Measurements from ENCODE around the gene LRRC2.

The LRRC2 gene

DNA sequence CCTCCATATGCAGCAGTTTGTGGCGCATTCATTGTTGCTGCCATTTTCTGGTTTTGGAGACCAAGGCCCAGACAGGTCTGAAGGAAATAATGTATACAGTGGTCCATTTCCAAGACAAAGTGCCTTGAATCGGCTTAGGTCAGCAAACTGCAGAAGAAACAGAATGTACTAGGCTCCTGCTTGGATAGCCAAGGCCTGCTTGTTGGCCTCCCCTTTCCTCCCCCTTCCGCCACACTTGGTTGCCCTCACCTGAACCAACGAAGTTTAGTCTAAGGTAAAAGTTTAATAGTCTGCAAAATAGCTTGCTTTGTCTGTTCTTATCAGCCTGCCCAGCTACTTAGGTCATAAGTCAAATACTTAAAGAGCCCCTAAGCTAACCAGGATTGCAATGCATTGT is 80.3 kb downstream of the LRRC2 start:
- Histone ChIP-seq H3K9me3 (ENCODE audit: control insufficient read depth, insufficient read depth, low read depth, low read length) (no peaks in the 10 kb centered on the region), H3K4me1 (ENCODE audit: control insufficient read depth, insufficient read depth, low read length) (peaks cover 9% of the 10 kb centered on the region), H3K4me3 (ENCODE audit: low read depth, low read length) (no peak overlapping the region), H3K27me3 (ENCODE audit: control insufficient read depth, insufficient read depth, low read length) (0 out of 2 replicates have a peak, but pooled peaks cover 4% of the 10 kb centered on the region), H3K36me3 (ENCODE audit: control insufficient read depth, insufficient read depth, low read length) (no peaks in the 10 kb centered on the region), H3K27ac (ENCODE audit: low read depth, low read length) (no peak overlapping the region), H3K9ac (ENCODE audit: low read length) (no peak overlapping the region)

DNA sequence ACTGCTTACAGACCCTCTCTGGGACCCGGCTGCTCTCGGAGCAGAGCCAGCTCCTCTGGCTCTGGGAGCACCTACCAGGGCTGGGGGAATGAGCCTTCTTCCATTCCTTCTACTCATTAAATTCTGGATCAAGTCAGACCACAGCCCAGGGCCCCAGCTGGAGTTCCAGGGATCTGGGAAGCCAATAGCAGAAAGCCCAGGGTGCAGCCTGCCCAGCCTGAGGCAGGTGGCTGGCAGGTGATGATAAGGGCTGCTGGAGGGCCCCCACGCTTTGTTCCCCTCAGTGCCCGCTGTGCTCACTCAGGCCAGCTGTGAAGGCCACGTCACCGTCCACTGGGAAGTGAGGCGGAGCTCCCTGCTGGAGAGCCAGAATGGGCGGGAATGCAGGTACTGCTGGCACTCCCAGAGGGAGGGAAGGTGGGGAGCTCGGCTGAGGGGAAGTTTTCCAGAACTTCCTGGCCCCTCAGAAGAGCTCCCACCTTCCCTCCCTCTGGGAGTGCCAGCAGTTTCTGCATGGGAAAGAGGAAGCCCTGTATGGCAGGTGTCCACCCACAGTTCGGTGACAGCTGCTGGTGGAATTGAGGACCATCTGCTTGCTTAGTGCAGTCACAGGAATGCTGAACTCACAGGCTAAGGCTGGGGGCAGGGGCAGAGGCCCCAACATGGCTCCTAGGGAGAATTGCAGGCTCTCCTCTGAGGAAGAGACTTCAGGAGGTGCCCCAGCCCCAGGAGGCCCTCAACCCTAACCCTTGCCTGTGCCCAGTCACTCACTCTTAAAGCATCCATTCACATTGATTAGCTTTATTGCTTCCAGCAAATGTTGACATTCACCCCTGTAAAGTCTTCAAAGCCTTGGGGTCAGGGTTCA is 81.0 kb downstream of the LRRC2 start:
- Histone ChIP-seq H3K27me3 (ENCODE audit: control insufficient read depth, insufficient read depth, low read length) (0 out of 2 replicates have a peak, but pooled peaks cover 4% of the 10 kb centered on the region), H3K9me3 (ENCODE audit: control insufficient read depth, insufficient read depth, low read depth, low read length) (no peaks in the 10 kb centered on the region), H3K27ac (ENCODE audit: low read depth, low read length) (no peak overlapping the region), H3K4me3 (ENCODE audit: low read depth, low read length) (no peak overlapping the region), H3K36me3 (ENCODE audit: control insufficient read depth, insufficient read depth, low read length) (no peaks in the 10 kb centered on the region), H3K9ac (ENCODE audit: low read length) (no peak overlapping the region), H3K4me1 (ENCODE audit: control insufficient read depth, insufficient read depth, low read length) (peaks cover 9% of the 10 kb centered on the region)

DNA sequence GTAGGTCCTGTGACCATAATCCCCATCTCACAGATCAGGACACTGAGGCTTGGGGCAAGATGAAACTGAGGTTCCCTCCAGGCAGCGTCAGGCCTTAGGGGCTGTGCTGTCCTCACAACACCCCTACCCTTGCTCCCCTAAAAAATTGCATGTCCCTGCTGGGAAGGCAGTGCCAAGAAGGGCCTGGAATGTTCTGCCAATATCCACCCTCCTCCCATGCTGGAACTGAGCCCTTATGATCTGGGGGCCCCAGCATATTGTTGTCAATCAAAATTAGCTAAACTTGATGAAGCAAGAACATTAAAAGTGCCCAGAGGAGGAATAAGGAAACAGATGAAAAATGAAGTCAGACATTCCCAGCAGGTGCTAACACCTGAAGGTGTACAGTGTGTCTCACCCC is 81.7 kb downstream of the LRRC2 start:
- no peak overlapping the region for H3K4me3 ChIP-seq (ENCODE audit: low read depth, low read length)
- no peaks in the 10 kb centered on the region for H3K9me3 ChIP-seq (ENCODE audit: control insufficient read depth, insufficient read depth, low read depth, low read length)
- no peaks in the 10 kb centered on the region for H3K36me3 ChIP-seq (ENCODE audit: control insufficient read depth, insufficient read depth, low read length)
- H3K27ac ChIP-seq (ENCODE audit: low read depth, low read length) = no peak overlapping the region
- H3K9ac ChIP-seq (ENCODE audit: low read length) = no peak overlapping the region
- 0 out of 2 replicates have a peak, but pooled peaks cover under 1% of the 10 kb centered on the region for H3K27me3 ChIP-seq (ENCODE audit: control insufficient read depth, insufficient read depth, low read length)
- H3K4me1 ChIP-seq (ENCODE audit: control insufficient read depth, insufficient read depth, low read length) = peaks cover 6% of the 10 kb centered on the region

DNA sequence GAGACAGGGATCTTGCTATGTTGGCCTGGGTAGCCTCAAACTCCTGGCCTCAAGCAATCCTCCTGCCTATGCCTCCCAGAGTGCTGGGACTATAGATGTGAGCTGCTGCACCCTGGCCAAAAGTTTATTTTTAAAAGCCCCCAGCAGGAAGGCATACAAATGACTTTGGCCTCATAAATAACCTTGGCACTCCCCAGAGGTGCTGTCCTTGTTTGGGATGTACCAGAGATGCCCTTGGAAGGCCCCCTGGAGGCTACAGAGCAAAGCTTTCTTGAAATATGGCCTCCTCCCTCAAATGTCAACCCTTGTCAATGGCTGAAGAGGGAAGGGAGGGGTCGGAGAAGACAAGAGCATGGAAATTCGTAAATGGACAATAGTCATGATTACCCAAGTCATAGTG is 82.3 kb downstream of the LRRC2 start:
- H3K36me3 ChIP-seq (ENCODE audit: control insufficient read depth, insufficient read depth, low read length) = no peaks in the 10 kb centered on the region
- H3K9me3 ChIP-seq (ENCODE audit: control insufficient read depth, insufficient read depth, low read depth, low read length) = no peaks in the 10 kb centered on the region
- H3K27me3 ChIP-seq (ENCODE audit: control insufficient read depth, insufficient read depth, low read length) = no peaks in the 10 kb centered on the region
- H3K4me3 ChIP-seq (ENCODE audit: low read depth, low read length) = no peak overlapping the region
- H3K4me1 ChIP-seq (ENCODE audit: control insufficient read depth, insufficient read depth, low read length) = peaks cover under 1% of the 10 kb centered on the region
- no peak overlapping the region for H3K9ac ChIP-seq (ENCODE audit: low read length)
- H3K27ac ChIP-seq (ENCODE audit: low read depth, low read length) = no peak overlapping the region

DNA sequence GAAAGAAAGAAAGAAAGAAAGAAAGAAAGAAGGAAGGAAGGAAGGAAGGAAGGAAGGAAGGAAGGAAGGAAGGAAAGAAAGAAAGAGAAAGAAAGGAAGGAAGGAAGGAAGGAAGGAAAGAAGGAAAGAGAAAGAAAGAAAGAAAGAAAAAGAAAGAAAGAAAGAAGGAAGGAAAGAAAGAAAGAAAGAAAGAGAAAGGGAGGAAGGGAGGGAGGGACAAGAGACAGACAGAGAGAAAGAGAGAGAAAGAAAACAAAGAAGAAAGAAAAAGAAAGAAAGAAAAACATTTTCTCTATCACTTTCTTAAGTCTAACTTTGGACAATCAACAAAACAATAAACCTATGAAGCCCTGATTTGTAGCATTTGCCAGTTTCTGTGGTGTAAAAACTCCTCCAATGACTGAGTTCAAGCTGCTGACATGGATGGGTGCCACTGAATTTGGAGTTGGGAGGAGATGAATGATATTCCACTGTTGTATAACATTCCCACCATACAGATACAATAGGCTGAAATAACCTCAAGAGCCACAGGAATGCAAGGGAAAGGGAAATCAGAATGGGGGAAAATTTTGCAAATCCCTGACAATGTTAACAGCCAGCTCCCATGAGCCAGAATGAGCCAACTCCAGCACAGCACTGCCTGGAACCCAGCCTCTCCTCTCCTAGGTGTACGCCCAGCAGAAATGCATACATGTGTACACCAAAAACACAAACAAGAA is 83.3 kb downstream of the LRRC2 start:
- H3K9me3 ChIP-seq (ENCODE audit: control insufficient read depth, insufficient read depth, low read depth, low read length) = no peaks in the 10 kb centered on the region
- no peak overlapping the region for H3K4me3 ChIP-seq (ENCODE audit: low read depth, low read length)
- no peak overlapping the region for H3K27ac ChIP-seq (ENCODE audit: low read depth, low read length)
- H3K27me3 ChIP-seq (ENCODE audit: control insufficient read depth, insufficient read depth, low read length) = no peaks in the 10 kb centered on the region
- no peak overlapping the region for H3K9ac ChIP-seq (ENCODE audit: low read length)
- no peaks in the 10 kb centered on the region; the same call in 1 of the 2 replicates for H3K4me1 ChIP-seq (ENCODE audit: control insufficient read depth, insufficient read depth, low read length)
- no peaks in the 10 kb centered on the region for H3K36me3 ChIP-seq (ENCODE audit: control insufficient read depth, insufficient read depth, low read length)

DNA sequence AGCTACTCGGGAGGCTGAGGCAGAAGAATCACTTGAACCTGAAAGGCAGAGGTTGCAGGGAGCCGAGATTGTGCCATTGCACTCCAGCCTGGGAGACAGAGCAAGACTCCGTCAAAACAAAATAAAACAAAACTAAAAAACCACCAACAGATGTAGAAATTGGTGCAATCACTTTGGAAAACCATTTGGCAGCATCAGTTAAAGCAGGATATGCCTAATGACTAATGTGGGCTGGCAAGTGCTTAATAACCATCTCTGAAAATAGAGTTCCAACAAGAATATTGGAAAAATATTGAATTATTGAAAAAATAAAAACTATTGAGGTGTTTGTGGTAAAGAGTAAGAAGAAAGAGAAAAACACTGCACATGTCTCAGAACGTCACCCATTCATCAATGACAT is 84.5 kb downstream of the LRRC2 start:
- no peak overlapping the region for H3K4me3 ChIP-seq (ENCODE audit: low read depth, low read length)
- H3K36me3 ChIP-seq (ENCODE audit: control insufficient read depth, insufficient read depth, low read length) = no peaks in the 10 kb centered on the region
- no peaks in the 10 kb centered on the region; the same call in 1 of the 2 replicates for H3K4me1 ChIP-seq (ENCODE audit: control insufficient read depth, insufficient read depth, low read length)
- H3K27me3 ChIP-seq (ENCODE audit: control insufficient read depth, insufficient read depth, low read length) = no peaks in the 10 kb centered on the region
- no peak overlapping the region for H3K27ac ChIP-seq (ENCODE audit: low read depth, low read length)
- H3K9me3 ChIP-seq (ENCODE audit: control insufficient read depth, insufficient read depth, low read depth, low read length) = no peaks in the 10 kb centered on the region
- no peak overlapping the region for H3K9ac ChIP-seq (ENCODE audit: low read length)

DNA sequence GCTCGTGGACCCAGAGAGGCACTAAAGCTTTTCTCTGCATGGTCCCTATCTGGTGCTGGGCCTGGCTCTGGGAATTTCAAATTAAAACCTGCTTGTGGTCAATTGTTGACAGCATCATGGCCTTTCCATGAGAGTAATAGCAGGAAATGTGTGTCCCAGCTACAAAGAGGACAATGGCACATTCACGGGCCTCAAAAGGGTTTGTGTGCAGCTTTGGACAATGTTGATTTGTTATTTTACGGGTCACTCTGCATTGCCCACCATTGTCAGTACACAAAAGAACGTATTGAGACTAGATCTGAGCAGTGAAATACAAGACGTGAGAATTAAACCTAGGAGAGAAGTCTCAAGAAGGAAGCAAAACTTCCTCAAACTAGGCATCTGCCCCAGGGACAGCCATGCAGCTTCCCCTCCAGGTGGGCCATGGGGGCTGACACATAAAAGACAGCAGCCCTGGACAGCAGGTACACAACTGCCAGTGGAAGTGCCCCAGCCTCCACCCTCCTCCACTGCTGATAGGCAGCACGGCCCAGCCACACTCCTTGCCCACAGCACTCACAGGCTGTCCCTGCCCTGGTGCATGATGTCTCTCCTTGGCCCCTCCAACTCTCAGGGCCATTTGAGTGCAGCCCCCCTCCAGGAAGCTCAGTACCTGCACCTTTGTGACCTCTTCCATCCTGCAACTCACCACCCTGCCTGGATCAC is 85.5 kb downstream of the LRRC2 start:
- H3K4me3 ChIP-seq (ENCODE audit: low read depth, low read length) = no peak overlapping the region
- H3K9me3 ChIP-seq (ENCODE audit: control insufficient read depth, insufficient read depth, low read depth, low read length) = no peaks in the 10 kb centered on the region
- no peaks in the 10 kb centered on the region for H3K27me3 ChIP-seq (ENCODE audit: control insufficient read depth, insufficient read depth, low read length)
- H3K4me1 ChIP-seq (ENCODE audit: control insufficient read depth, insufficient read depth, low read length) = no peaks in the 10 kb centered on the region; the same call in 1 of the 2 replicates
- no peaks in the 10 kb centered on the region for H3K36me3 ChIP-seq (ENCODE audit: control insufficient read depth, insufficient read depth, low read length)
- no peak overlapping the region for H3K27ac ChIP-seq (ENCODE audit: low read depth, low read length)
- H3K9ac ChIP-seq (ENCODE audit: low read length) = no peak overlapping the region

DNA sequence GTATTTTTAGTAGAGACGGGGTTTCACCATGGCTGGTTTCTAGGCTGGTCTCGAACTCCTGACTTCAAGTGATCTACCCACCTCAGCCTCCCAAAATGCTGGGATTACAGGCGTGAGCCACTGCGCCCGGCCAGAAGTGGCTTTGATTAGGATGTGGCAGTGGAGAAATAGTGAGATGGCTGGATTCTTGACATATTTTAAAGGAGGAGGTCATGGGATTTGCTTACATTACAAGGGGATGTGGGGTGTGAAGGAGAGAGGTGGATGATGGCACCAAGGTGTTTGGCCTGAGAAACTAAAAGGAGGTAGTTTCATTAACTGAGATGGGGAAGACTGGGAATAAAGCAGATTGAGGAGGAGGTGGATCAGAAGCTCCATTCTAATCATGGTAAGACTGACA is 86.4 kb downstream of the LRRC2 start:
- Histone ChIP-seq H3K27ac (ENCODE audit: low read depth, low read length) (no peak overlapping the region), H3K9ac (ENCODE audit: low read length) (no peak overlapping the region), H3K27me3 (ENCODE audit: control insufficient read depth, insufficient read depth, low read length) (no peaks in the 10 kb centered on the region), H3K36me3 (ENCODE audit: control insufficient read depth, insufficient read depth, low read length) (no peaks in the 10 kb centered on the region), H3K9me3 (ENCODE audit: control insufficient read depth, insufficient read depth, low read depth, low read length) (no peaks in the 10 kb centered on the region), H3K4me3 (ENCODE audit: low read depth, low read length) (no peak overlapping the region), H3K4me1 (ENCODE audit: control insufficient read depth, insufficient read depth, low read length) (no peaks in the 10 kb centered on the region; the same call in 1 of the 2 replicates)

DNA sequence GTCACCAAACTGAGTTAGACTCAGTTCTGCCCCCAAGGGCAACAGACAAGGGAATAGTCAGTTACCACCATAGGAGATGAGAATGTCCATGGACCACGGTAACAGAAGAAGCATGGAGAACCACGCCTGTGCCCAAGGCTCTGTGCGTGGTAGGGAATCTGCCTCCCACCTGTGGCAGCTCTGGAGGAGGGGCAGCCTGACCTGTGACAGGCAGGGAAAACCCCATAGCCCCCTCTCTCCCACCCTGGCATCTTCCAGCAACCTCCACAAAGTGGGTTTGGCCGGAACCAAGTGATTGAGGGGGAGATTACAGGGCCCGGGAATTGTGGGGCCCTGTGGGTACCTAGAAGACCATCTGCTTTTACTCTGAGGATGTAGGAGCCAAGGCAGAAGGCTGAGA is 87.1 kb downstream of the LRRC2 start:
- H3K4me3 ChIP-seq (ENCODE audit: low read depth, low read length) = no peak overlapping the region
- no peaks in the 10 kb centered on the region for H3K27me3 ChIP-seq (ENCODE audit: control insufficient read depth, insufficient read depth, low read length)
- no peaks in the 10 kb centered on the region for H3K4me1 ChIP-seq (ENCODE audit: control insufficient read depth, insufficient read depth, low read length)
- H3K27ac ChIP-seq (ENCODE audit: low read depth, low read length) = no peak overlapping the region
- H3K36me3 ChIP-seq (ENCODE audit: control insufficient read depth, insufficient read depth, low read length) = no peaks in the 10 kb centered on the region
- H3K9me3 ChIP-seq (ENCODE audit: control insufficient read depth, insufficient read depth, low read depth, low read length) = no peaks in the 10 kb centered on the region
- no peak overlapping the region for H3K9ac ChIP-seq (ENCODE audit: low read length)

DNA sequence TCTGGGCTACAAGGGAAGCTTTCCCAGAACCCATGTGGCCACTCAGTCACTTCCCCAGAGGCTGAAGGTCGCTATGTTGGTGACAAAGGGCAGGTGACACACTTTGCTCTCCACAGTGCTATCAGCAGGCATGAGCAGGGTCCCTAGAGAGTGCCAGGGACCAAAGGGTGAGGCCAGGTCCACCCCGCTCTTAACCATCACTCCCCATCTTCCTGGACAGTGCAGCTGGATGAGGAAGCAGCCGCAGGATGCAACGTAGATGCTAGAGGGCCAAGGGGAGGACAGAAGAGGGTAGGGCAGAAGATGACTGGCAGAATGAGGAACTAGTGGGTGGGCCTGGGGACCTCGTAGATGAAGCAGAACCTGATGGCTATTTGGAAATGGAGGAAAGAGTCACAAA is 87.8 kb downstream of the LRRC2 start:
- Histone ChIP-seq H3K27ac (ENCODE audit: low read depth, low read length) (no peak overlapping the region), H3K27me3 (ENCODE audit: control insufficient read depth, insufficient read depth, low read length) (0 out of 2 replicates have a peak, but pooled peaks cover under 1% of the 10 kb centered on the region), H3K36me3 (ENCODE audit: control insufficient read depth, insufficient read depth, low read length) (no peaks in the 10 kb centered on the region), H3K9ac (ENCODE audit: low read length) (no peak overlapping the region), H3K4me3 (ENCODE audit: low read depth, low read length) (no peak overlapping the region), H3K4me1 (ENCODE audit: control insufficient read depth, insufficient read depth, low read length) (no peaks in the 10 kb centered on the region), H3K9me3 (ENCODE audit: control insufficient read depth, insufficient read depth, low read depth, low read length) (no peaks in the 10 kb centered on the region)

DNA sequence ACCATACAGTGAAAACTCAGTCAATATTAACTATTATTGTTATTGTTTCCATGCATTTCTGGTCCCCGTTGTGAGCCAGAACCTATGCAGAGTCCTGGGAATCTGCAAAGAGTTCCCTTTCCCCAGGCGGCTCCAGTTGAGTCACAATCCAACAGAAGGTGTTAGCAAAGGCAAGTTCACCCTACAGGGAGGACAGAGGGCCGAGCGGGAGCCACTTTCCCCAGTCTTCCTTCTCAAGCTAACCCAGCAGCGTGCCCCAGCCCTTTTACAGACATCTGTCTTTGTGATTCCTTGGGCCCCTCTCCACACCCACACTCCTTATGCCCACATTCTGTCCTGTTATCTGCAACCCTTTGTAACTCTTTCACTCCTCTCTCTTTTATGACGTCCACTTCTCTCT is 88.3 kb downstream of the LRRC2 start:
- H3K27me3 ChIP-seq (ENCODE audit: control insufficient read depth, insufficient read depth, low read length) = peaks cover 3% of the 10 kb centered on the region; the same call in 1 of the 2 replicates
- H3K4me1 ChIP-seq (ENCODE audit: control insufficient read depth, insufficient read depth, low read length) = no peaks in the 10 kb centered on the region
- no peak overlapping the region for H3K27ac ChIP-seq (ENCODE audit: low read depth, low read length)
- H3K9me3 ChIP-seq (ENCODE audit: control insufficient read depth, insufficient read depth, low read depth, low read length) = no peaks in the 10 kb centered on the region
- no peak overlapping the region for H3K4me3 ChIP-seq (ENCODE audit: low read depth, low read length)
- no peaks in the 10 kb centered on the region for H3K36me3 ChIP-seq (ENCODE audit: control insufficient read depth, insufficient read depth, low read length)
- H3K9ac ChIP-seq (ENCODE audit: low read length) = no peak overlapping the region
